Karpas-422 (cell line): ENCODE results near the gene SBNO2. TPM values are rescaled to one million over a fixed set of nuclear protein-coding genes. Genes with fewer than 3 reads are reported as not detected.
A peak's percentile ranks its signal among the peaks of the same experiment; 100 is the strongest.
"Not testable (repeated sequence)": the region's sequence is repeated elsewhere in the genome, so short reads cannot be mapped to it uniquely, and the experiment has no call there.

Experiments
- DNase-seq: peaks from one replicate; pipeline ENCODE4 v3.0.0-alpha.2; 2015
- H2AFZ ChIP-seq: fragments of 200-600 bp; sonication (generic); 2 replicates; pipeline ENCODE4 v1.6.1; 2014; ENCODE audit warnings: antibody characterized with exemption, low read length, mixed read lengths
- H3K27ac ChIP-seq: fragments of 200-600 bp; sonication (generic); 2 replicates; pipeline ENCODE4 v1.5.1; 2014; ENCODE audit warnings: mild to moderate bottlenecking, low read length, moderate library complexity
- H3K27me3 ChIP-seq: fragments of 200-600 bp; sonication (generic); 2 replicates; pipeline ENCODE4 v1.6.1; 2014; ENCODE audit warnings: low read length, mixed read lengths
- H3K36me3 ChIP-seq: fragments of 200-600 bp; sonication (generic); 2 replicates; pipeline ENCODE4 v1.6.1; 2014; ENCODE audit warnings: low read length, mixed read lengths; ENCODE audit not compliant: insufficient read depth
- H3K4me1 ChIP-seq: fragments of 200-600 bp; sonication (generic); 2 replicates; pipeline ENCODE4 v1.6.1; 2014; ENCODE audit warnings: mild to moderate bottlenecking, low read length, mixed read lengths
- H3K4me2 ChIP-seq: fragments of 200-600 bp; sonication (generic); 2 replicates; pipeline ENCODE4 v1.6.1; 2014; ENCODE audit warnings: low read length, low read depth, mild to moderate bottlenecking; ENCODE audit not compliant: poor library complexity, severe bottlenecking
- H3K4me3 ChIP-seq: fragments of 200-600 bp; sonication (generic); 2 replicates; pipeline ENCODE4 v1.5.1; 2014; ENCODE audit warnings: mild to moderate bottlenecking, antibody characterized with exemption, low read length, mixed read lengths
- H3K79me2 ChIP-seq: fragments of 200-600 bp; sonication (generic); 2 replicates; pipeline ENCODE4 v1.6.1; 2014; ENCODE audit warnings: mild to moderate bottlenecking, low read length, mixed read lengths
- H3K9ac ChIP-seq: fragments of 200-600 bp; sonication (generic); 2 replicates; pipeline ENCODE4 v1.6.0; 2014; ENCODE audit warnings: low read length
- H3K9me2 ChIP-seq: fragments of 200-600 bp; sonication (generic), shearing (Covaris generic); replicated peaks from 2 replicates; pipeline ENCODE4 v1.6.0; 2014; ENCODE audit warnings: mild to moderate bottlenecking, low read length, moderate library complexity; ENCODE audit not compliant: insufficient read depth
- H3K9me3 ChIP-seq: fragments of 300-700, 200-600 bp; sonication (generic); 2 replicates; pipeline ENCODE4 v1.6.1; 2014; ENCODE audit warnings: low read length, mixed read lengths
- H4K20me1 ChIP-seq: fragments of 200-600 bp; sonication (generic); 2 replicates; pipeline ENCODE4 v1.6.1; 2014; ENCODE audit warnings: mild to moderate bottlenecking, antibody characterized with exemption, low read length, low read depth; ENCODE audit not compliant: insufficient read depth
- total RNA-seq: library from RNA; depleted of rRNA; stranded (reverse); fragments of >200 nt; shearing (Covaris generic); gene quantifications from 2 replicates; pipeline ENCODE4 v1.2.3, GENCODE V29; 2014; ENCODE audit warnings: low replicate concordance

SBNO2 gene
- total RNA-seq, 1 experiment from 2014 or later: 7.9 TPM

DNA sequence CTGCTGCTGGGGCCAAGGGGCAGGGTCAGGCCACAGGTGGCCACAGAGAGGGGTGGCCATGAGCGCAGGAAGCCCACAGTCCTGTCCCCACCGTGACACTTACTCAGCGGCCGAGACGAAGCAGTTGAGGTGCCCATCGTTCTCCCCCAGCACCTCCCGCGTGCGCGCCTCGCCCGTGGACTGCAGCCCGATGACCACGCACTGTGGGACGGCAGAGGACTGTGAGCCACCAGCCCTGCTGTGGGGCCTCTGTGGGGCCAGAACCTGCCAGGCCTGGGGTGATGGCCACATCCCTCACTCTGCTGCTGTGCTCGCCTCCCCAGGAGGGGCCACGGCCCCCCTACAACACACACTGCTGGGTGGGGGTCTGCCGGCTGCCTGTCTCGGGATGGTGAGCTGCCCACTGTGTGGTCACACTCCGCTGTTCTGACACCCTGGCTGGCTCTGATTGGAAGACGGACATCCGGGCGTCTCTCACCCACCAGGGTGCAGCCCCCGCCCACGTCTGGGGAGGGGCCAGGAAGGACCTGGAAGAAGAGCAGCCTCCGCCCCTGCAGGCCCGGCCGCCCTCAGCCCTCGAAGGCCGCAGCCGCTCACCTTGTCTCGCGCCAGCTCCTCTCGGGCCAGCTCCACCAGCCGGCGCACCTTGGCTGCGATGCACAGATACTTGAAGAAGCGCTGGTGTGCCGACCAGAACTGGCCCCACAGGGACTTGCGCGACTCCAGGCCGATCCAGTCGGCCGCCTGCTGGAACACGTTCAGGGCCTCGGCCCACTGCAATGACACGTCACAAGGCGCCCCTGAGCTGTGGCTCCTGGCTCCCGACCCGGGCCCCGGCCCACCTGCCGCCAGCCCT, 57.1 kb downstream of the SBNO2 start:
- no peaks in the 10 kb centered on the region for H3K27me3 ChIP-seq
- no peak overlapping the region for H3K4me2 ChIP-seq
- no peaks in the 10 kb centered on the region for H3K9me3 ChIP-seq
- peaks cover 3% of the 10 kb centered on the region; the same call in 1 of the 2 replicates for H3K4me1 ChIP-seq
- peaks cover 5% of the 10 kb centered on the region; the same call in 1 of the 2 replicates for H4K20me1 ChIP-seq
- no peak overlapping the region for H3K4me3 ChIP-seq
- no peaks in the 10 kb centered on the region for H3K36me3 ChIP-seq
- no peaks in the 10 kb centered on the region for H3K9me2 ChIP-seq
- DNase-seq: no peak
- H3K79me2 ChIP-seq: no peaks in the 10 kb centered on the region
- no peak overlapping the region for H3K9ac ChIP-seq
- no peak overlapping the region for H3K27ac ChIP-seq
- no peak overlapping the region for H2AFZ ChIP-seq

DNA sequence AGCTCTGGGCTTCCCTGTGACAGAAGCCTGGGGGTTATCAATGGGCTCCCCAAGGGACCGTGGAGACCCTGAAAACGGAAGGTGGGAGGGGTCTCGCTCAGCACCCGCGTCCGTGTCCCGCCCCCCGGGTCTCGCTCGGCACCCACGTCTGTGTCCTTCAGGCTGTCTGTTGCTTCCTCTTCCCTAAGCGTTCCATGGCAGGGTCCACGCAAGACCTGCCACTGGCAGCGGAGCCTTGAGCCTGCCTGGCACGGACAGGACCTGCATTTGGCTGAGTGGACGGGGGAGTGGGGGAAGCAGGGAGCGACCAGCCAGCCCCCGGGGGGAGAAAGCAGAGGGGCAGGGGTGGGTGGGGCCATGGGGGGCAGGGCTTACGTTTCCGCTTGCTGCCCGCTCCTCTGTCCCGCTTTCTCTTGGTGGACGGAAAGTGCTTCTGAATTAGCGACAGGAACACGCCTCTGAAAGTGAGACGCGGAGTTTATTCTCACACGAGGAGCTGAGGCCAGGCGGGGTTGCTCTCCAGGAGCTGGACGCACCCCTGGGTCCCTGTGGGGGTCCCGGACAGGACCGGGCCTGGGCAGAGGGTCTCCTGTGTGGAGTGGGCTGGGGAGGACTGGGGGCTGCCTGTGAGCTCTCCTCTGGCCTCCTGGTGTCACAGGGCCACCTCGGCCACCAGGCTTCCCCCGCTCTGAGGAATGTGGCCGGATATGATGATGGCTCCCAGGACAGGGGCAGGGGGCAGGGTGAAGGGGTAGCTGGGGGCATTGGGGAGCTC, 58.2 kb downstream of the SBNO2 start:
- no peaks in the 10 kb centered on the region for H3K9me3 ChIP-seq
- no peaks in the 10 kb centered on the region for H3K9me2 ChIP-seq
- H3K4me3 ChIP-seq: no peak overlapping the region
- no peak for DNase-seq
- H3K9ac ChIP-seq: no peak overlapping the region
- no peaks in the 10 kb centered on the region for H3K36me3 ChIP-seq
- H4K20me1 ChIP-seq: peaks cover 5% of the 10 kb centered on the region; the same call in 1 of the 2 replicates
- H2AFZ ChIP-seq: no peak overlapping the region
- no peaks in the 10 kb centered on the region for H3K27me3 ChIP-seq
- no peak overlapping the region for H3K27ac ChIP-seq
- H3K4me1 ChIP-seq: peaks cover 3% of the 10 kb centered on the region; the same call in 1 of the 2 replicates
- no peak overlapping the region for H3K4me2 ChIP-seq
- no peaks in the 10 kb centered on the region for H3K79me2 ChIP-seq

DNA sequence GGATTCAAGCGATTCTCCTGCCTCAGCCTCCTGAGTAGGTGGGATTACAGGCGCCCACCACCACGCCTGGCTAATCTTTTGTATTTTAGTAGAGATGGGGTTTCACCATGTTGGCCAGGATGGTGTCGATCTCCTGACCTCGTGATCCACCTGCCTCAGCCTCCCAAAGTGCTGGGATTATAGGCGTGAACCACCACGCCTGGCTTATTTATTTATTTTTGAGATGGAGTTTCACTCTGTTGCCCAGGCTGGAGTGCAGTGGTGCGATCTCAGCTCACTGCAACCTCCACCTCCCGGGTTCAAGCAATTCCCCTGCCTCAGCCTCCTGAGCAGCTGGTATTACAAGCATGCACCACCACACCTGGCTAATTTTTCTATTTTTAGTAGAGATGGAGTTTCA, 59.3 kb downstream of the SBNO2 start:
- H3K9ac ChIP-seq, H3K9me2 ChIP-seq, H2AFZ ChIP-seq, H3K27ac ChIP-seq, H3K79me2 ChIP-seq, H4K20me1 ChIP-seq, H3K9me3 ChIP-seq, H3K4me2 ChIP-seq, DNase-seq, H3K27me3 ChIP-seq, H3K4me1 ChIP-seq, H3K36me3 ChIP-seq, H3K4me3 ChIP-seq: not testable (repeated sequence)

DNA sequence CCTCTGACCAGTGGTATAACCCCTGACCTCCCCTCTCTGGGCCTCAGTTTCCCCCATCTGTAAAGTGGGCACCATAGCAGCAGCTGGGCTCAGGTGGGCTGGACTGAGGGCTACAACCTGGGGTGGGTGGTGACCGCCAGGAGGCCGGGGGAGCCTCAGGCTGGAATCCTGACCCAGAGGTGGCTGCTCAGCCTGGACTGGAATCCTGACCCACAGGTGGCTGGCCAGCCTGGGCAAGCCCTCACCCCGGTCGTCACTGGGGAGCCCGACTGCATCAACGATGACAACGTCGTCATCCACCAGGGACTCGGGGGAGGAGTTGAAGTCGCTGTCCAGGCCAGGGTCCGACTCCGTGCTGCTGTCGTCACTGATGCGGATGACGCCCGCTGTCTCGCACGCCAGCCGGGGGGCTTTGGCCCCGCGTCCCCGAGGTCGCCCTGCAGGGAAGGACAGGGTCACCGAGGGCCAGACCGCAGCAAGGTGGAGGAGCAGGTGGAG, 60.0 kb downstream of the SBNO2 start:
- no peak for DNase-seq
- Histone ChIP-seq H3K4me3 (no peak overlapping the region), H3K79me2 (no peaks in the 10 kb centered on the region), H2AFZ (no peak overlapping the region), H4K20me1 (peaks cover 5% of the 10 kb centered on the region; the same call in 1 of the 2 replicates), H3K4me2 (no peak overlapping the region), H3K4me1 (peaks cover 3% of the 10 kb centered on the region; the same call in 1 of the 2 replicates), H3K9ac (no peak overlapping the region), H3K27me3 (no peaks in the 10 kb centered on the region), H3K9me2 (no peaks in the 10 kb centered on the region), H3K27ac (no peak overlapping the region), H3K9me3 (no peaks in the 10 kb centered on the region), H3K36me3 (no peaks in the 10 kb centered on the region)

DNA sequence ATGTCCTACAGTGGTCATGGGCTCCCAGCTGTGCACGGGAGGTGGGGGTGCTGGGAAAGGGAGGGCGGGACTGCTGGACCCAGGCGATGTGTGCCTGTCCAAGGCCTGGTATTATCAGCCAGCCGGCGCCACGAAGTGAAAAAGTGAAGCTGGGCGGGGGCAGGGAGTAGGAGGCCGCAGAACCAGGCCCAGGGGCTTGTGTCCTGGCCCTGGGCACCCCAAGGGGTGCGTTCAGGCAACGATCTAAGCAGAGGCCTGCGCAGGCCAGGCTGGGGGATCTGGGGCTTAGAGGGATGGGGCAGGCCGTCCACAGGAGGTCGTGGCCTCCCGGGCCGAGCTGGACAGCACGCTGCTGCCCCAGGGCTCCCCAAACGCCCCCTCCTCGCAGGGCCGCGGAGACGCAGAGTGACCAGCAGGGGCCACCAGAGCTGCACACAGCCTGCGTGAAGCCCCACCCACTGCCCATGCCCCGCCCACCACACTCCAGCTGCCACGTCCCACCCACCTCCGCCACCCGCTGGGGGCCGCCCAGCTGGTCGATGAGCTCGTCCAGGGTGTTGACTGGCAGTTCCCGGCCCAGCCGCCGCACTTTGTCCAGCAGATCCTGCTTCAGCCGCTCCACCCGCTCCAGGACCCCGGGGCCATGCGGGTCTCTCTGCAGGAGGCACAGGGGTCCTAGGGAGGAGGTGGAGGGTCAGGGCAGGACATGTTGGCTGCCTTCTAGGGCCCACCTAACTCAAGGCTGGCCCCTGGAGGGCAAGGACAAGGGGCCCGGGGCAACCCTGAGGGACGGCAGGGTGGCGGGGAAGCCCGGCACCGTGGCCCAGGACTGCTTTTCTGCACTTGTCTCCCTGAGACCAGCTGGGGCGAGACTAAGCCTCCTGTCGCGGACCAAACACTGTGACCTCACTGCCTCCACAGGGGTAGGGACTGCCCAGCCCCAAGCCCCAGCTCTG, 60.8 kb downstream of the SBNO2 start:
- Histone ChIP-seq H3K4me2 (no peak overlapping the region), H3K27ac (no peak overlapping the region), H2AFZ (no peak overlapping the region), H3K27me3 (no peaks in the 10 kb centered on the region), H3K9me2 (no peaks in the 10 kb centered on the region), H3K79me2 (no peaks in the 10 kb centered on the region), H3K9ac (no peak overlapping the region), H3K36me3 (no peaks in the 10 kb centered on the region), H3K9me3 (no peaks in the 10 kb centered on the region), H3K4me1 (peaks cover 3% of the 10 kb centered on the region; the same call in 1 of the 2 replicates), H3K4me3 (no peak overlapping the region), H4K20me1 (peaks cover 5% of the 10 kb centered on the region; the same call in 1 of the 2 replicates)
- peak; percentile 94 for DNase-seq

DNA sequence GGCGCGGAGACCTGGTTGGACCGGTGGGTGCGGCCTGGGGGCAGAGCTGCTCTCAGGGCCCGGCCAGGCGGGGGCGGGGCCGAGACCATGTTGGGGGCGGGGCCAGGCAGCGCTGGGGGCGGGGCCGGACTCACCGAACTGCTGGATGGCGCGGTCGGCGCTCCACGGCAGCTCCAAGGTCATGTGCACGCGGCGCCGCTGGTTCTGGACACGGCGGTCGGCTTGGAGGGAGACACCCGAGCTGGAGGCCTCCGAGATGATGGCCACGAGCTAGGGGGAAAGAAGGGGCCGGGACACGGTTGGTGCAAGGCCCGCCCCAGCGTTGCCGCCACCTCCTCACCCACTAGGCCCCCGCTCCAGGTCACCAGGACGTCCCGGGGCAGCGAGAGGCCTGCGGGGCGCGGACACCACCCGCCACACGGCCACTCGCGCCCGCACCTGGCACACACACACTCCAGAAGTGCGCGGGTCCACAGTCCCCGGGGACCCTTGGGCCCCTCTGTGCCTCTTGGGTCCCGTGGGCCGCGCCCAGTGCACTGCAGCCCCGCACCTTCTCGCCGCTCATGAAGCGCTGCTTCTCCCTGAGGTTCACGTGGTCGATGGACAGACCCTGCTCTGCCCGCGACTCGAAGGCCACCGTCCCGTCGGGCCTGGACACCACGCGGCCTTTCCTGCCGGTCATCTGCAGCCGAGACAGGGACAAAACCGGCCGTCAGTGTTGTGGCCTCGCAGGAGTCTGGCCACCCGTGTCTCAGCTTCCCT, 61.6 kb downstream of the SBNO2 start:
- Histone ChIP-seq H4K20me1 (peaks cover 5% of the 10 kb centered on the region; the same call in 1 of the 2 replicates), H3K27ac (no peak overlapping the region), H3K9me2 (no peaks in the 10 kb centered on the region), H3K36me3 (no peaks in the 10 kb centered on the region), H3K9me3 (no peaks in the 10 kb centered on the region), H2AFZ (no peak overlapping the region), H3K9ac (no peak overlapping the region), H3K4me1 (peaks cover 9% of the 10 kb centered on the region), H3K4me2 (no peak overlapping the region), H3K79me2 (no peaks in the 10 kb centered on the region), H3K4me3 (no peak overlapping the region), H3K27me3 (no peaks in the 10 kb centered on the region)
- DNase-seq: no peak

DNA sequence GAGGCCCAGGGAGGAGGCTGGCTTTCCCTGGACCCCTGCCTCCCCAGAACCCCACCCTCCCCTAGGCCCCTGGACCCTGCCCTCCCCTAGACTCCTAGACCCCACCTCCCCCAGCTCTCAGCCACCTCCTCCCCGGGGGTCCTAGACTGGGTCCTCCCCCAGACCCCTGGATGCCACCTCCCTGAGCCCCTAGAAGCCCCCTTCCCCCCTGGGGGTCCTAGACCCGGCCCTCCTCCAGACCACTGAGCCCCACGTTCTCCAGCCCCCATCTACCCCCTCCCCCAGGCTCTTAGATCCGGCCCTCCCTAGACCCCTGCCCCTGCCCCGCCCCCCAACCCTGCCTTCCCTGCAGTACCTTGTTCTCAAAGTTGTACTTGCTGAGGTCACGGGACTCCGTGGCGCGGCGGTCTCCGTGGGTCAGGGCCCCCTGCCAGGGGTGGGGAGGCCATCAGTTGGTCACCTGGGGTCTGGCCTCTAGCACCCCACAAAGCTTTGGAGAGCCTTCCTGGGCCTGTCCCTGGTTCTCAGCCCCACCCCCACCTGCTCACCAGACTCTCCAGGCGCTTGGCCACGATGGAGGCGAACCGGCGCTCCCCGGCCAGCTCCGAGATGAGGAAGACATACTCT, 62.3 kb downstream of the SBNO2 start:
- H3K36me3 ChIP-seq: no peaks in the 10 kb centered on the region
- no peaks in the 10 kb centered on the region for H3K9me3 ChIP-seq
- H3K4me2 ChIP-seq: no peak overlapping the region
- no peak overlapping the region for H3K27ac ChIP-seq
- no peaks in the 10 kb centered on the region for H3K9me2 ChIP-seq
- no peak overlapping the region for H2AFZ ChIP-seq
- no peaks in the 10 kb centered on the region for H3K27me3 ChIP-seq
- DNase-seq: no peak
- no peak overlapping the region for H3K9ac ChIP-seq
- no peak overlapping the region for H3K4me3 ChIP-seq
- H3K4me1 ChIP-seq: peaks cover 16% of the 10 kb centered on the region
- H4K20me1 ChIP-seq: peaks cover 5% of the 10 kb centered on the region; the same call in 1 of the 2 replicates
- H3K79me2 ChIP-seq: no peaks in the 10 kb centered on the region
